Activated CD4-positive, alpha-beta T cell treated with anti-CD3 and anti-CD28 coated beads for 24 hours (primary cell): ENCODE measurements around the gene SLC9A6.

Experiments used
- DNase-seq, 2 donors: peaks; one replicate each; pipeline ENCODE4 v3.0.0-alpha.2; 2020; ENCODE audit warnings: low read depth in 2 of 2

Gene SLC9A6

DNA sequence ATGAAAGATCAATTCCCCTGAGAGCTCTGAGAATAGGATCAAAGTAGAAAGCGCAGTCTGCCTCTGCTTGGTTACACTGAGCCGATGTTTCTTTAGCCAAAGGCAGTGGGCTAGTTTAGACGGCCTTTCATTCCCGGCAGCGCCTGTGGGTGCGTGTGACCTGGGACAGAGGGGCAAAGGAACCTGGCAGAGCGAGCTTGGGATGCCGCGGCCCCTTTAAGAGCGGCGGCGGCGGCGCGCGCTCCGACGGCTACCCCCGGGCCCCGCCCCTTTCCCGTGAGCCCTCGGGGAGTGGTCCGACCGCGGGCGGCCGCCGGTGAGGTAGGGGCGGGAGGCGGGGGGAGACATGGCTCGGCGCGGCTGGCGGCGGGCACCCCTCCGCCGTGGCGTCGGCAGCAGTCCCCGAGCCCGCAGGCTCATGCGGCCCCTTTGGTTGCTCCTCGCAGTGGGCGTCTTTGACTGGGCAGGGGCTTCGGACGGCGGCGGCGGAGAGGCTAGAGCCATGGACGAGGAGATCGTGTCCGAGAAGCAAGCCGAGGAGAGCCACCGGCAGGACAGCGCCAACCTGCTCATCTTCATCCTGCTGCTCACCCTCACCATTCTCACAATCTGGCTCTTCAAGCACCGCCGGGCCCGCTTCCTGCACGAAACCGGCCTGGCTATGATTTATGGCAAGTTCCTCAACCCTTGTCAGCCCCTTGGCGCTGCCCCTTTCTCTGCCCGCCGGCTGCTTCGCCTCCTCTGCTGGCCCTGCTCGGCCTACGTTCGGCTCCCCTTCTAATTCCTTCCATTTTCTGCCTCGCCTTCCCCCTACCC lies at the start of gene SLC9A6:
Gene SLC9A6 (plus strand): TSS at position 279 of the 816 bp plus-strand sequence. CDS start 224 bp downstream, at position 503.
- peak; percentile 40 to 54 for DNase-seq

DNA sequence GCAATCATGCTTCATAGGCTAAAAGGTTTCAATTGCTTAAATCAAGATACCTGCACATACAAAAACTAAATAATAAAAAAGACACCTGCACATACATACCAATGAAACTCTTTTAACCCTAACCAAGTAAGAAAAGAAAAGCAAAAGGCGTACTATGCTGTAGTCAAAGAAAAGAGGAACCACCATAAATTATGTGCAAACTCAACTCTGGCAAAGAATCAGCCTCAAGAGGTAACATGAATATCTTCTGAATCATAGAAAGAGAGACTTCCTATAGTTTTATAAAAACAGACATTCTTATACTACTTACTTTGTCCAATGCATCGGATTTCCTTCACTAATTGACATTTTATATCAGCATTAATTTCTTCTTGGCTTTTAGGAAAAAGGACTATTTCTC lies 40.7 kb upstream of the SLC9A6 start:
- no peak for DNase-seq

GRCh38 chrX:135951291-135951690 lies 33.9 kb upstream of the SLC9A6 start:
- no peak for DNase-seq

DNA sequence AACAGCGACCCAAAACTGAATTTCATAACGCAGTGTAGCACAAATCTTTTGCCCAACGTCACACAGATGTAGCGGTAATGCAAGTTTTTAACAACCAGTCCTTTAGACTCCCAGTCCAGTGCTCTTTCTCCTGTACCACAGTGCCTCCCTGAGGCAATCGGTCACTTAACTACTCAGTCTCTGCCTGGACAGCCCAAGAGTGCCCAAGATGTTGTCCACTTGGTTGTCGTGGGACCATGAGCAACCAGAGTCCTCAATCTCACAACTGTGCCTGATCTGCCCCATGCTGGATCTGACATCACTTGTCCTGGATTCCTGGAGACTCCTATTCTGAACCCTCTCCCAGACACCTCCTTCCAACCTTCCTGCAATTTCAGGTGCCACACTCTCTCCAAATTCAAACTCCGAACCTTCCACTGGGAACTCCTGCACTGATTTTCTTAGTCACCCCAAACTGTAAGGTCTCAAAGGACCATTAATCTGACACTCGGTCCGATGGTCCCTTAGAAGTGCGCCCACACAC lies 12.1 kb upstream of the SLC9A6 start:
- DNase-seq = no peak

- DNase-seq = peak; percentile 63 to 69
Measured at GRCh38 chrX:135973548-135974278, 11.5 kb upstream of the SLC9A6 start, which contains the start of gene MMGT1. MMGT1 (minus strand) TSS chrX:135973988; CDS start chrX:135973675, 313 bp downstream.

GRCh38 chrX:135974279-135974856 lies 10.9 kb upstream of the SLC9A6 start:
- DNase-seq = peak; percentile 43 to 47

GRCh38 chrX:135975421-135975820 lies 9.8 kb upstream of the SLC9A6 start:
- DNase-seq = no peak

DNA sequence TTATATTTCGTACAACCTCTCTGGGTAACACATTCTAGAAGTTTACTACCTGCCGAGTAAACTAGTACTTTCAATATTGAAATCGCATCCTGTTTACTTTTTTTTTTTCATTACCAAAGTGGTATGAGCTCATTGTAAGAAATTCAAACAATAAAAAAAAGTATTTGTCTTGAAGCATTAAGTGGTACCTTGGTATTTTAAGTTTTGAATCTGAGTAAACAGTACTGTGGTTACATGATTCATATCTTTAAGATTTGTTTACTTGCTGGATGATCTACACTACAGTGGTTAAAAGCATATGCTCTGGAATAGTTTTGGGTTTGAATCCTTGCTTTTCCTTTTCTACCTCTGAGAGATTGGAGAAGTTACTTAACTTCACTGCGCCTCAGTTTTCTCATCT lies 7.6 kb upstream of the SLC9A6 start:
- DNase-seq = no peak

- no peak for DNase-seq
Measured at GRCh38 chrX:135981010-135981409, 4.2 kb upstream of the SLC9A6 start.

DNA sequence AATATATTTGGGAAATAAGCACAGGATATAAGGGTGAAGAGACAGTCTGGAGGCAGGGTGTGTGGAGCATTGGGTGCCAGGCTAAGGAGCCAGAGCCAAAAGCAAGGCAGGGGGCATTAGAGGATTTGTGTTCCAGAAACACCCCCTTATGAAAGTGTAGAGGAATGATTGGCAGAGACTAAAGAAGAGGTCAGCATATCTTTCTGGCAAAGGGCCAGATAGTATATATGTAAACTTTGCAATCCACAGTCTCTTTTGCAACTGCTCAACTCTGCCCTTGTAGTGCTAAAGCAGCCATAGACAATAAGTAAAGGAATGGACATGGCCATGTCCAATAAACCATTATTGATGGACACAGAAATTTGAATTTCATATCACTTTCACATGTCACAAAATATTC lies 3.6 kb upstream of the SLC9A6 start:
- no peak for DNase-seq

- DNase-seq = no peak
Measured at GRCh38 chrX:135982860-135983259, 2.4 kb upstream of the SLC9A6 start.

GRCh38 chrX:135984256-135984655 lies 979 bp upstream of the SLC9A6 start:
- DNase-seq = no peak

DNA sequence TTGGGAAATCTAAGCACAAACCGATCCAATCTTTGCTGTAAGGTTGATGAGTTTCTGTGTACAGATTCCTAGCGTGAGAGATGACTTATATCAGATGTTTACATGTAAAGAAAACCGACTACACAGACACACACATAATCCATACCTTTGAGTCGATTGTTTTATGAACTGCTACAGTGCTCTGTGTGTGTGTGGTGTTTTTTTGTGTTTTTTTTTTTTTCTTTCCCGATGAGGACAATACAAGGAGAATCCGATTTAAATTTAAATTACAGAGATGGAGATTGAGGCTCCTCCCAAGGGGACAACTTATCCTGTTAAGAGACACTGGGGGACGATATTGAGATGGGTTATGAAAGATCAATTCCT lies 461 bp upstream of the SLC9A6 start:
- DNase-seq = no peak

DNA sequence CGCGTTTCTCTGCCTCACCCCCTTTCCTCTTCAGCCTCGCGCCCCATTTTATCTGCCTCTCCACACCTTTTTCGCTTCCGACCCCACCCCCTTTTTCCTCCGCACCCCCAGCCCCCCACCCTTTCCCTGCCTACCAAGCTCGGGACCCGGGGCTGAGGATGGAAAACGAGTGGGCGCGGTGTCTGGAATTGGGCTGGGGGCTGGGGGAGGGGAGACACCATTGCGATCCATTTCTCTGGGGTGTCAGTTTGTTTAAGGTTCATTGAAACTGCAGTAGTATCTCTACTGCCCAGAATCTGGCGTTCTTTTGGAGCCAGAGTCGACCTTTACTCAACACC lies 707 bp downstream of the SLC9A6 start:
- no peak for DNase-seq

DNA sequence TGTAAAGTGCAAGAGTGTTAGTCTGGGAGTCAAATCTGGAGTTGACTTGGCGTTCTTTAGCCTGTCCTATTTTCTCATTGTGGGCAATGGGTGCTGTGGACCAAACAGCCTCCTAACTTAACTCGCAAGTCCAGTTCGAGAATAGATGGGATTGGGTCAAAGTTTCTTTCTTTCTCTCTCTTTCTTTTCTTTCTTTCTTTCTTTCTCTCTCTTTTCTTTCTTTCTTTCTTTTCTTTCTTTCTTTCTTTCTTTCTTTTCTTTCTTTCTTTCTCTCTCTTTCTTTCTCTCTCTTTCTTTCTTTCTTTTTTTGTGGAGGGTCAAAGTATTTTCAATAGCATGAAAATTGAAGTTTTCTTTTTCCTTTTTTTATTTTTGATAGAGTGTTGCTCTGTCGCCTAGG lies 3.0 kb downstream of the SLC9A6 start:
- no peak for DNase-seq

- no peak for DNase-seq
Measured at GRCh38 chrX:136015016-136015415, 29.8 kb downstream of the SLC9A6 start.

DNA sequence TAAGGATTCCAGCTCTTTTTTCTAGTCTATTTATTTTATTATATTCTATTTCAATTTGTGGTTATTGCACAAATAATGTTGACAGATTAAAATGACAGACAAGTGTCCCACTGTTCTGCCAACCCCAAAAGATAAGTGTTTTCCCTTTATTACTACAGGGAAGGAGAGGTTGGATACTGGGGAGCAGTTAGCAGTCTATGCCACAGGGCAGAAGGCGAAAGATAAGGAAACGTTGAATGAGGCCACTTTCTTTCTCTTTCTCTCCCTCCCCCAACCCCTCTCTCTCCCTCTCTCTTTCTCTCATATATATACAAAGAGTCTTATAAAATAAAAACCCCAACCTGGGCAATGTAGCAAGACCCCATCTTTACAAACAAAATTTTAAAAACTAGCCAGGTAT lies 31.6 kb downstream of the SLC9A6 start:
- no peak for DNase-seq

- DNase-seq = no peak
Measured at GRCh38 chrX:136019226-136019625, 34.0 kb downstream of the SLC9A6 start.

DNA sequence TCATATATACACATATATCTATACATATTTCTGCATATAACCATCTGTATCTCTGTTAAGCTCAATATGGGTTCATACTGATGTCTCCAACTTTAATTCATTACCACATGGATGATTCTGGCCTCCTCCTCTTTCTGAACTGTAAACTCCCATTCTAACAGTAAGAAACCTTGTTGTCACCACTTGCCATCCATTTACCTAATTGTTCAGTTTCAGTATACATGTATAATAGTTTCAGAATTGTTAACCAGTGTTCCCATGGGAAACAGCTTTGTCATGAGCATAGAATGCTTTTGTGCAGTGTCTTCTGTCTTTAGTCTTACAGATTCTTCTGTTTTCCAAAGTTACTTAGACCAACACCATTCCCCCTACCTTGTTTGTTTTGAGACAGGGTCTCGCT lies 35.9 kb downstream of the SLC9A6 start:
- no peak for DNase-seq

GRCh38 chrX:136021903-136022302 lies 36.7 kb downstream of the SLC9A6 start:
- no peak for DNase-seq

DNA sequence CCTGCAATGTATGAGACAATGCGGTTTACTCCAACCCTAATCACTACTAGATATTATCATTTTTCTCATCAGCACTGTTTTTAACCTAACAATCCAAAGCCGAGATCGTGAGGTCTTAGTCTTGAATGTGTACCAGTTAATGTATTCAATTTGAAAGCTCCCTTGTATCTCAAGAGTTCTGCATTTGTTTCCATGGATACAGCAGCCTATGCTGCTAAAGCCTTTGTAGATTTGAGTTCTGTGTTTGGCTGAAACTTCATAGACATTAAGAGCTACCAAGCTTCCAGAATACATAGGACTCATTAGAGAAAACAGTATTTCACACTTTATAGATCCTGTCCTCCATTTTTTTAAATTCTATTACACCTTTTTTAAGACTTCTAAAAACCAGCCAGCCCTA lies 39.9 kb downstream of the SLC9A6 start:
- DNase-seq = no peak

DNA sequence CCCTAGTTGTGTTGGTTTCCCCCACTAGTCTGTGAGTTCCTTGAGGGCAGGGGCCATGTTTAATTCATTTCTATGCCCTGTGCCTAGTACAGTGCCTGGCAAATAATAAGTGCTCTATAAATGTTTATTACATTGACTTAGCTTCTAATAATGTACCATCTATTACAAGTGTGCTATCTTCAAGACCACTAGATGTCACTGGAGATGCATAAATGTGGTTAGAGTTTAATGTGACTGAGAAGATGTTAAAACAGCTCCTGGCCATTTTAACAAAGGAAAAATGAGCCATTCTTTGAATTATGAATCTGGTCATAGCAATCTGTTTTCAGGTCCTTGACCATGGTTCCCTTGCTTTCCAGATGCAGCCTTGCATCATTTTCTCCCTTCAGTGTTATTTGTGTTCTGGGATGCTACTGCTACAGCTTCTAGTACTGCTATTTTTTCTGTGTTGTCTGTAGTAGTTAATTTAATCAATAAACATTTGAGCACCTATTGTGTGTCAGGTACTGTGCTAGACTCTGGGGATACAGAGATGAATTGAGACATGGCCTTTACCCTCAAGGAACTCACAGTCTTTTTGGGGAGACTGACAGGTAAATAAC lies 43.2 kb downstream of the SLC9A6 start:
- no peak for DNase-seq
